Activated naive CD4-positive, alpha-beta T cell treated with anti-CD3 and anti-CD28 coated beads for 36 hours (primary cell): ENCODE measurements around the gene CEP76. TPM values are rescaled to one million over a fixed set of nuclear protein-coding genes. Genes with fewer than 3 reads are reported as not detected.

Experiments used
- CTCF ChIA-PET: fragments of 350-600 bp; sonication (Branson Sonifier 250); formaldehyde crosslinking; loops from one replicate; lab custom pipeline; 2021; ENCODE audit warnings: antibody characterized with exemption; lab: Charles Lee
- DNase-seq: peaks from one replicate; pipeline ENCODE4 v3.0.0-alpha.2; 2020
- H3K27ac Mint-ChIP-seq: one replicate; pipeline ENCODE4 v1.8.0; 2021; ENCODE audit warnings: mild to moderate bottlenecking, mixed read lengths
- H3K27me3 Mint-ChIP-seq: one replicate; pipeline ENCODE4 v1.8.0; 2021; ENCODE audit warnings: low read depth, mixed read lengths
- H3K36me3 Mint-ChIP-seq: one replicate; pipeline ENCODE4 v1.8.0; 2021; ENCODE audit warnings: low read depth, mixed read lengths
- H3K4me1 Mint-ChIP-seq: one replicate; pipeline ENCODE4 v1.8.0; 2021; ENCODE audit warnings: low read depth, mixed read lengths
- H3K4me3 Mint-ChIP-seq: one replicate; pipeline ENCODE4 v1.8.0; 2021; ENCODE audit warnings: mild to moderate bottlenecking, moderate library complexity, mixed read lengths
- H3K9me3 Mint-ChIP-seq: one replicate; pipeline ENCODE4 v1.8.0; 2021; ENCODE audit warnings: mixed read lengths
- intact Hi-C: fragments of 100-400 bp; cut with micrococcal nuclease; formaldehyde crosslinking; loops from one replicate; pipeline ENCODE4 v1.15.1; 2023
- total RNA-seq, 2 experiments: library from RNA; stranded (reverse); gene quantifications; one replicate each; pipeline ENCODE4 v1.2.3, GENCODE V29; 2021

The CEP76 gene
- total RNA-seq, 2 experiments from 2014 or later, result 14.8 to 18.0 TPM

GRCh38 chr18:12744103-12744502 is 41.6 kb upstream of the CEP76 start:
- intact Hi-C loops, result loop anchor here (1.0 kb wide), 3 partner anchors 150 to 415 kb away; no protein-coding TSS in a partner anchor
- no peaks in the 10 kb centered on the region for H3K9me3 Mint-ChIP-seq

GRCh38 chr18:12742453-12742852 is 39.9 kb upstream of the CEP76 start:
- no peak overlapping the region for H3K4me3 Mint-ChIP-seq
- H3K4me1 Mint-ChIP-seq, result no peaks in the 10 kb centered on the region
- CTCF ChIA-PET, result interaction anchor here (0.8 to 1.2 kb wide), 4 partner anchors 16 to 192 kb away, joined by 3 to 4 read pairs (median 3); no protein-coding TSS in a partner anchor
- H3K27me3 Mint-ChIP-seq, result no peaks in the 10 kb centered on the region
- no peak for DNase-seq
- no peaks in the 10 kb centered on the region for H3K9me3 Mint-ChIP-seq
- no peak overlapping the region for H3K27ac Mint-ChIP-seq
- intact Hi-C loops, result no loop called here
- H3K36me3 Mint-ChIP-seq, result no peaks in the 10 kb centered on the region

More at GRCh38 chr18:12744103-12744502, 41.6 kb upstream of the CEP76 start:
- H3K27me3 Mint-ChIP-seq, result no peaks in the 10 kb centered on the region
- H3K36me3 Mint-ChIP-seq, result no peaks in the 10 kb centered on the region
- CTCF ChIA-PET, result interaction anchor here (0.5 to 4.1 kb wide), 15 partner anchors 9 to 416 kb away, joined by 3 to 41 read pairs (median 4); no protein-coding TSS in a partner anchor
- H3K4me1 Mint-ChIP-seq, result no peaks in the 10 kb centered on the region
- DNase-seq, result no peak
- H3K27ac Mint-ChIP-seq, result no peak overlapping the region
- H3K4me3 Mint-ChIP-seq, result no peak overlapping the region

DNA sequence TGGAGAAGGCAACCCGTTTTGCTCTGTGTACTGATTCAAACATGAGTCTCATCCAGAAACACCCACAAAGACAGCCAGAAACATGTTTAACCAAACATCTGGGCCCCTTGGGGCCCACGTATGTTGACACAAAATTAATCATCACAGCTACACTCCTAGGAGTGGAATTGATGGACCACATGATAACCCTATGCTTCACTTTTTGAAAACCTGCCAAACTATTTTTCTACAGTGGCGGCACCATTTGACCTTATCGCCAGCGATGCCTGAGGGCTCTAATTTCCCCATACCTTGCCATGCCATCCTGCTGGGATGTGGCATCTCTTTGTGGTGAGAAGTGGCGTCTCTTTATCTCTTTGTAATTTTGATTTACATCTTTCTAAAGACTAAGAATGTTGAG is 38.8 kb upstream of the CEP76 start:
- no peak overlapping the region for H3K27ac Mint-ChIP-seq
- no peak for DNase-seq
- no peaks in the 10 kb centered on the region for H3K9me3 Mint-ChIP-seq
- no peaks in the 10 kb centered on the region for H3K27me3 Mint-ChIP-seq
- no peaks in the 10 kb centered on the region for H3K4me1 Mint-ChIP-seq
- H3K36me3 Mint-ChIP-seq, result no peaks in the 10 kb centered on the region
- no peak overlapping the region for H3K4me3 Mint-ChIP-seq
- CTCF ChIA-PET, result interaction anchor here (1.6 kb wide), 1 partner anchor 194 kb away, joined by 8 read pairs; no protein-coding TSS in a partner anchor
- intact Hi-C loops, result no loop called here

GRCh38 chr18:12737243-12737902 is 34.9 kb upstream of the CEP76 start:
- Mint-ChIP-seq H3K4me1 (no peaks in the 10 kb centered on the region), H3K9me3 (no peaks in the 10 kb centered on the region), H3K4me3 (no peak overlapping the region), H3K27me3 (no peaks in the 10 kb centered on the region), H3K27ac (no peak overlapping the region), H3K36me3 (no peaks in the 10 kb centered on the region)
- CTCF ChIA-PET, result interaction anchor here (0.9 to 3.5 kb wide), 3 partner anchors 10 to 197 kb away, joined by 3 to 13 read pairs (median 4); no protein-coding TSS in a partner anchor
- intact Hi-C loops, result no loop called here
- DNase-seq, result no peak

DNA sequence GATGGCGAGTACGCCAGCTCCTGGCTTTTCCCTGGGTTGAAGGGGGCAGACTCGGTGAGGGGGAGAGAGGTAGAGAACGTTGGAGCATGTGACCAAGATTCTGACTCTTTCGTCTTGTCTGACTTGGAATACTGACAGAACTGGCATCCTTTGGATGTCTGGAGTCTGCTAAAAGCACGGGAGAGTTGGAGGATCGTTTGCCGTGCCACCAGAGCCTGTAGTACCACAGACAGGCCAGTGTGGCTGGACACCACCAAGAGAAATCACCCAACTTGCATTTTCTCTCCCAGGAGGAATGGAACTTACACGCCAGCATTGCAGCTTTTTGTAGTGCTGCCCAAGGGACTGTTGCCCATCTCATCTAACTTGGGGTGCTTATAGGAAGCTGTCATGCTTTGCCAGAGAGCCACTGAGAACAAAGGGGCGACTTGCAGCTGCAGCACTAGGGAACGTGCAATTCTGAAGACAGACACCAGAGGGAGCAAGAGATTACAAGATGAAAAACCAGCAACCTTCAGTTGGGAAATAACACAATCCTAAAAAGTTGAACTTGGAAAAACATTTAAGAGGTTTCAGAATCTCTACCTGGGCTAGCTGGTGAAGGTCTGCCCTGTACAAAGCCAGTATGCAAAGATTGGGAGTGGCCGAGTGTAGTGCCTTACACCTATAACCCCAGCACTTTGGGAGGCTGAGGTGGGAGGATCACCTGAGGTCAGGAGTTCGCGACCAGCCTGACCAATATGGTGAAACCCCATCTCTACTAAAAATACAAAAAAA is 24.4 kb upstream of the CEP76 start:
- Mint-ChIP-seq H3K4me1 (peaks cover 4% of the 10 kb centered on the region), H3K27me3 (no peaks in the 10 kb centered on the region), H3K36me3 (peaks cover 11% of the 10 kb centered on the region), H3K9me3 (no peaks in the 10 kb centered on the region), H3K4me3 (no peak overlapping the region), H3K27ac (no peak overlapping the region)
- CTCF ChIA-PET, result interaction anchor here (0.7 to 11.4 kb wide), 24 partner anchors 8 to 334 kb away, joined by 3 to 116 read pairs (median 4); no protein-coding TSS in a partner anchor
- intact Hi-C loops, result loop anchor here (1.0 kb wide), 3 partner anchors 166 to 432 kb away; no protein-coding TSS in a partner anchor
- peak; percentile 72 for DNase-seq

- Mint-ChIP-seq H3K27ac (no peak overlapping the region), H3K36me3 (peaks cover 12% of the 10 kb centered on the region), H3K4me3 (no peak overlapping the region), H3K27me3 (no peaks in the 10 kb centered on the region), H3K4me1 (peaks cover 7% of the 10 kb centered on the region), H3K9me3 (no peaks in the 10 kb centered on the region)
- no peak for DNase-seq
- CTCF ChIA-PET, result interaction anchor here (0.7 to 11.4 kb wide), 18 partner anchors 8 to 334 kb away, joined by 3 to 116 read pairs (median 4); no protein-coding TSS in a partner anchor
- intact Hi-C loops, result no loop called here
These were observed 23.8 kb upstream of the CEP76 start for GRCh38 chr18:12726331-12726730.

DNA sequence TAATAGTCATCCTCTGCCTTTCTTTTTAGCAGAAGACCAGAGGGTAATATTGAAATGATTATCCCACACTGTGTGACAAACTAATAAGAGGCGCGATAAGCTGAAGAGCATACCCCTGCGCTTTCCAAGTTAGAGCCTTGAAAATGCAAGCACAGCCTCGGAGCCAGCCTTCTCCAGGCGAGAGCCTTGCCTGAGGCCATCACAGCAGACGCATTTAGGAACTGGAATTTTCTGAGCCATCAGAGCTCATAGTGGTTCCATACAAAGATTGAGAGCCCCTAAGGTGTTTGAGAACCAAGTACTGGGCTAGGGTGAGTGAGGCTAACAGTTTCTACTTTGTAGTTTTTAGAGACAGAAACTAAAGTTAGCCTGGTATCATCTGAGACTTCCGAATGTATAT is 20.2 kb upstream of the CEP76 start:
- CTCF ChIA-PET, result interaction anchor here (0.6 to 11.4 kb wide), 6 partner anchors 12 to 213 kb away, joined by 3 to 116 read pairs (median 4); no protein-coding TSS in a partner anchor
- DNase-seq, result no peak
- Mint-ChIP-seq H3K9me3 (no peaks in the 10 kb centered on the region), H3K27me3 (no peaks in the 10 kb centered on the region), H3K4me3 (no peak overlapping the region), H3K4me1 (peaks cover 13% of the 10 kb centered on the region), H3K27ac (no peak overlapping the region), H3K36me3 (peaks cover 17% of the 10 kb centered on the region)
- intact Hi-C loops, result no loop called here

GRCh38 chr18:12721495-12722275 is 19.2 kb upstream of the CEP76 start:
- peak overlapping the region; percentile 54 for H3K27ac Mint-ChIP-seq
- H3K4me3 Mint-ChIP-seq, result no peak overlapping the region
- peaks cover 13% of the 10 kb centered on the region for H3K4me1 Mint-ChIP-seq
- H3K36me3 Mint-ChIP-seq, result peaks cover 15% of the 10 kb centered on the region
- CTCF ChIA-PET, result interaction anchor here (0.7 to 11.4 kb wide), 5 partner anchors 21 to 214 kb away, joined by 3 to 116 read pairs (median 3); no protein-coding TSS in a partner anchor
- DNase-seq, result no peak
- no peaks in the 10 kb centered on the region for H3K27me3 Mint-ChIP-seq
- H3K9me3 Mint-ChIP-seq, result no peaks in the 10 kb centered on the region
- intact Hi-C loops, result no loop called here

DNA sequence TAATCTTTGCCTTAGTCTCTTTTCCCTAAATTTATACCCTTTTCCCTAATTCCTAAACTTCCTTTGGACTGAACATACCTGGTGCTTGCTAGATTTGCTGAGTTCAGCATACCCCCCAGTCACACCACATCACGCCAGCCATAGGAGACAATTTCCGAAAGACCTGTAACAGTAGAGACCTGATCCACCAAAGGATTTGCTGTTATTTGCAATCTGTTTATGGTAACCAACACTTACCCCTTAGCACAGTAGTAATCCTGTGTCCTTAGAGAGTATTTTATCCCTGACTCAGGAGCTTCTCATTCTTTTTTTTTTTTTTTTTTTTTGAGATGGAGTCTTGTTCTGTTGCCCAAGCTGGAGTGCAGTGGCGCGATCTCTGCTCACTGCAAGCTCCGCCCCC is 8.9 kb upstream of the CEP76 start:
- CTCF ChIA-PET, result interaction anchor here (0.6 to 1.2 kb wide), 5 partner anchors 7 to 214 kb away, joined by 3 to 7 read pairs (median 4); no protein-coding TSS in a partner anchor
- peaks cover 4% of the 10 kb centered on the region for H3K4me1 Mint-ChIP-seq
- intact Hi-C loops, result no loop called here
- no peak overlapping the region for H3K4me3 Mint-ChIP-seq
- no peak overlapping the region for H3K27ac Mint-ChIP-seq
- H3K9me3 Mint-ChIP-seq, result no peaks in the 10 kb centered on the region
- peaks cover 31% of the 10 kb centered on the region for H3K36me3 Mint-ChIP-seq
- no peaks in the 10 kb centered on the region for H3K27me3 Mint-ChIP-seq
- DNase-seq, result no peak

GRCh38 chr18:12703664-12704063 is 1.1 kb upstream of the CEP76 start:
- Mint-ChIP-seq H3K9me3 (no peaks in the 10 kb centered on the region), H3K36me3 (peaks cover 30% of the 10 kb centered on the region), H3K27ac (peak overlapping the region; percentile 97), H3K4me3 (peak overlapping the region; percentile 97), H3K27me3 (no peaks in the 10 kb centered on the region), H3K4me1 (peaks cover 41% of the 10 kb centered on the region)
- CTCF ChIA-PET, result interaction anchor here (1.9 kb wide), 1 partner anchor 23 kb away, joined by 5 read pairs; no protein-coding TSS in a partner anchor
- DNase-seq, result peak; percentile 24
- intact Hi-C loops, result loop anchor here (2.0 to 5.0 kb wide), 6 partner anchors 135 to 1023 kb away; partner anchors contain the start of genes CHMP1B, FAM210A, IMPA2 and PRELID3A

DNA sequence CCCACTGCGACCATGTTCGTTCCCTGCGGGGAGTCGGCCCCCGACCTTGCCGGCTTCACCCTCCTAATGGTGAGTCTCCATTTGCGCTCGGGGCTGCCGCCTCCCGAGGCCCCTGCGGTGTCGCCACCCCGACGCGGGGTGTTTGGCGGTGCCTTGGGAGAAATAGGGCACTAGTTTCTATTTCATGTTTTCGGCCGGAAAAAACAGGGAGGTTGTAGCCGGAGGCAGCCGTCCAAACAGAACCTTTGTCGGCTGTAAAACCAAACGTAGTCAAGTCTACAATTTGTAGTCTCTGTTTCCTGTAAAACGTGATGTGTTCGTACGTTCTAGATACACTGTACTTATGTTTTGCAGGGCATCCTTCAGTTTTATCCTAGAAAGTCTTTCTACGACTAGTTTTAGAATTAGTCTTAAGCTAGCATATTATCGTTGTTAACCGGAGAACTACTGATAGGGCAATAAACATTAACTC is 609 bp upstream of the CEP76 start:
- H3K9me3 Mint-ChIP-seq, result no peaks in the 10 kb centered on the region
- intact Hi-C loops, result loop anchor here (2.0 to 5.0 kb wide), 6 partner anchors 136 to 1024 kb away; partner anchors contain the start of genes CHMP1B, FAM210A, IMPA2 and PRELID3A
- H3K27me3 Mint-ChIP-seq, result no peaks in the 10 kb centered on the region
- no peak for DNase-seq
- CTCF ChIA-PET, result interaction anchor here (1.4 kb wide), 1 partner anchor 196 kb away, joined by 3 read pairs; no protein-coding TSS in a partner anchor
- peaks cover 41% of the 10 kb centered on the region for H3K4me1 Mint-ChIP-seq
- H3K36me3 Mint-ChIP-seq, result peaks cover 34% of the 10 kb centered on the region
- H3K27ac Mint-ChIP-seq, result peak overlapping the region; percentile 97
- peak overlapping the region; percentile 97 for H3K4me3 Mint-ChIP-seq
